A549 treated with CpdA at 1 μM for 4 hours (cell line): ENCODE data around the gene DBX1. TPM values are rescaled to one million over a fixed set of nuclear protein-coding genes. Genes with fewer than 3 reads are reported as not detected.

ENCODE experiments used
- total RNA-seq: library from RNA; stranded (reverse); fragments of 200-300 nt; extraction: Qiagen RNA extraction; gene quantifications from 5 replicates; pipeline ENCODE4 v1.2.3, GENCODE V29; 2022; ENCODE audit warnings: low read depth

DBX1 gene
- not detected in 5 replicates for total RNA-seq

GRCh38 chr11:20160425-20161229 is at the start of gene DBX1:
Gene DBX1, minus strand, starts transcription at chr11:20160475. Its CDS starts 151 bp downstream, at chr11:20160324.

Other genes with a start within 250 kb of the DBX1 start
- 188 to 201 TPM (median 197 TPM) in 5 replicates for gene HTATIP2, start 203.2 kb upstream of the DBX1 start, total RNA-seq
- 28.0 to 38.5 TPM (median 30.9 TPM) in 5 replicates for gene PRMT3, start 227.2 kb upstream of the DBX1 start, total RNA-seq